GM12878 (cell line): ENCODE data around the gene ZNF248.

Experiments
- CBX5 ChIP-seq: sonication (generic); IDR thresholded peaks from 2 replicates; pipeline ENCODE4 v1.6.1; 2016; ENCODE audit warnings: low read depth, moderate library complexity, mild to moderate bottlenecking, inconsistent platforms
- CTCF ChIP-seq, 3 experiments: IDR thresholded peaks in 2 of 3; conservative IDR thresholded peaks in 1 of 3; 2 replicates each; pipeline ENCODE4 v1.5.1; 2011; ENCODE audit warnings: low read depth in 3 of 3, low read length in 3 of 3, mild to moderate bottlenecking in 3 of 3, control low read depth in 2 of 3, moderate library complexity in 2 of 3, inconsistent platforms in 1 of 3, mixed read lengths in 1 of 3; ENCODE audit not compliant: control insufficient read depth in 2 of 3, insufficient read depth in 1 of 3; ENCODE audit errors: extremely low read depth in 1 of 3
- EZH2 ChIP-seq: IDR thresholded peaks from 2 replicates; pipeline ENCODE4 v1.6.1; 2012; ENCODE audit warnings: low read depth, mild to moderate bottlenecking, control low read depth, inconsistent platforms, low read length, borderline replicate concordance; ENCODE audit not compliant: control insufficient read depth
- HCFC1 ChIP-seq: fragments of 150-350 bp; IDR thresholded peaks from 2 replicates; pipeline ENCODE4 v1.6.1; 2014; ENCODE audit warnings: low read length
- JUND ChIP-seq: IDR thresholded peaks from 2 replicates; pipeline ENCODE4 v1.6.1; 2012; ENCODE audit warnings: low read depth, mild to moderate bottlenecking, low read length, improper control_type of control experiment, moderate library complexity
- NRF1 ChIP-seq: conservative IDR thresholded peaks from 2 replicates; pipeline ENCODE4 v1.6.1; 2011; ENCODE audit warnings: mild to moderate bottlenecking, low read depth, low read length, improper control_type of control experiment
- POLR2A ChIP-seq: IDR thresholded peaks from 2 replicates; pipeline ENCODE4 v1.6.1; 2011; ENCODE audit warnings: low read depth, mild to moderate bottlenecking, low read length
- SPI1 ChIP-seq: IDR thresholded peaks from 2 replicates; pipeline ENCODE4 v1.6.1; 2011; ENCODE audit warnings: low read depth, mild to moderate bottlenecking, low read length, moderate library complexity, borderline replicate concordance; ENCODE audit not compliant: insufficient read depth
- USF2 ChIP-seq: IDR thresholded peaks from 2 replicates; pipeline ENCODE4 v1.6.1; 2011; ENCODE audit warnings: low read depth, low read length, improper control_type of control experiment, borderline replicate concordance

GRCh38 chr10:37872955-37873354, 15.5 kb upstream of the ZNF248 start:
- TF ChIP-seq CTCF (IDR thresholded peaks at IDR 0.05 in 2 of 3, conservative IDR thresholded peaks at IDR 0.05 in 1 of 3; ENCODE audit: control insufficient read depth in 2 of 3, extremely low read depth in 1 of 3, insufficient read depth in 1 of 3, low read depth in 3 of 3, low read length in 3 of 3) (no peak), JUND (no peak), NRF1 (no peak), SPI1 (no peak), EZH2 (no peak), CBX5 (no peak), HCFC1 (no peak), USF2 (no peak), POLR2A (no peak)
